Prostate gland (tissue), 2 donors: ENCODE data around the gene RPTOR.

Source experiments
- CTCF ChIP-seq, 4 experiments: fragments of 200-600 bp in 2 of 4; fragments of 450-650 bp in 2 of 4; sonication (generic) in 2 of 4; IDR thresholded peaks; 1 replicate in 3 of 4; 2 replicates in 1 of 4; pipeline ENCODE4 v1.5.1; 2016 to 2019; ENCODE audit warnings: antibody characterized with exemption in 4 of 4, mild to moderate bottlenecking in 2 of 4, moderate library complexity in 2 of 4
- POLR2A ChIP-seq: fragments of 450-650 bp; IDR thresholded peaks from one replicate; pipeline ENCODE4 v1.6.1; 2016; ENCODE audit warnings: antibody characterized with exemption, mild to moderate bottlenecking

GRCh38 chr17:80609757-80610156, 65.1 kb downstream of the RPTOR start:
- TF ChIP-seq POLR2A (no peak), CTCF (IDR thresholded peaks at IDR 0.05) (no peak)
